Caco-2 (cell line): ENCODE measurements around the gene CTNNB1. TPM values are rescaled to one million over a fixed set of nuclear protein-coding genes. Genes with fewer than 3 reads are reported as not detected.
A peak's percentile ranks its signal among the peaks of the same experiment; 100 is the strongest.

Experiments used
- BruUV-seq: library from RNA; stranded (reverse); fragments of 400-500 nt; replicated peaks from 2 replicates; lab custom pipeline; 2021; lab: Mats Ljungman, UMichigan
- CTCF ChIA-PET: fragments of 300-600 bp; sonication (Branson Sonifier 250); formaldehyde crosslinking; loops from one replicate; lab custom pipeline; 2022; ENCODE audit warnings: antibody characterized with exemption; lab: Charles Lee
- POLR2A ChIA-PET: fragments of 300-600 bp; sonication (Branson Sonifier 250); formaldehyde crosslinking; loops from one replicate; lab custom pipeline; 2022; ENCODE audit warnings: antibody characterized with exemption; lab: Charles Lee
- DNase-seq, 2 experiments: peaks; one replicate each; pipeline versions ENCODE4 v3.0.0 to v3.0.0-alpha.2; 2020 to 2022
- H3K27me3 ChIP-seq: replicated peaks from 2 replicates; pipeline ENCODE4 v1.6.0; 2011; ENCODE audit warnings: low read length; ENCODE audit not compliant: control insufficient read depth, insufficient read depth
- H3K36me3 ChIP-seq: 2 replicates; pipeline ENCODE4 v1.5.1; 2011; ENCODE audit warnings: low read length; ENCODE audit not compliant: control insufficient read depth, insufficient read depth
- H3K4me1 ChIP-seq: fragments of 250-450 bp; sonication (Bioruptor Pico); 2 replicates; pipeline ENCODE4 v1.5.1; 2020; ENCODE audit warnings: mild to moderate bottlenecking
- H3K4me3 ChIP-seq: 2 replicates; pipeline ENCODE4 v1.5.1; 2011; ENCODE audit warnings: low read depth, mild to moderate bottlenecking, control low read depth, low read length
- H3K9me3 ChIP-seq: fragments of 250-450 bp; sonication (Bioruptor Pico); 2 replicates; pipeline ENCODE4 v1.5.1; 2020; ENCODE audit warnings: mild to moderate bottlenecking, moderate library complexity
- H3K27ac Mint-ChIP-seq: one replicate; pipeline ENCODE4 v1.8.0; 2022; ENCODE audit warnings: mixed read lengths; ENCODE audit not compliant: unreplicated experiment
- H3K27me3 Mint-ChIP-seq: one replicate; pipeline ENCODE4 v1.8.0; 2022; ENCODE audit warnings: mixed read lengths; ENCODE audit not compliant: insufficient read depth, unreplicated experiment
- H3K36me3 Mint-ChIP-seq: one replicate; pipeline ENCODE4 v1.8.0; 2022; ENCODE audit warnings: mild to moderate bottlenecking, mixed read lengths; ENCODE audit not compliant: insufficient read depth, unreplicated experiment
- H3K4me1 Mint-ChIP-seq: one replicate; pipeline ENCODE4 v1.8.0; 2022; ENCODE audit warnings: low read depth, mixed read lengths; ENCODE audit not compliant: unreplicated experiment
- H3K4me3 Mint-ChIP-seq: one replicate; pipeline ENCODE4 v1.8.0; 2022; ENCODE audit warnings: mild to moderate bottlenecking, moderate library complexity, mixed read lengths; ENCODE audit not compliant: unreplicated experiment
- H3K9me3 Mint-ChIP-seq: one replicate; pipeline ENCODE4 v1.8.0; 2022; ENCODE audit warnings: mixed read lengths; ENCODE audit not compliant: unreplicated experiment
- CTCF ChIP-seq, 2 experiments: fragments of 200-600 bp in 1 of 2; IDR thresholded peaks; 1 replicate in 1 of 2; 2 replicates in 1 of 2; pipeline versions ENCODE4 v1.5.1 to v1.8.0; 2011 to 2022; ENCODE audit warnings: antibody characterized with exemption in 1 of 2, control low read depth in 1 of 2, inconsistent platforms in 1 of 2, low read depth in 1 of 2, low read length in 1 of 2, mild to moderate bottlenecking in 1 of 2, moderate library complexity in 1 of 2; ENCODE audit not compliant: insufficient read depth in 1 of 2, severe bottlenecking in 1 of 2, unreplicated experiment in 1 of 2
- intact Hi-C: fragments of 100-400 bp; cut with micrococcal nuclease; formaldehyde crosslinking; loops from one replicate; pipeline ENCODE4 v1.10.0; 2022; ENCODE audit not compliant: unreplicated experiment
- total RNA-seq: library from RNA; stranded (reverse); gene quantifications from 2 replicates; pipeline ENCODE4 v1.2.3, GENCODE V29; 2022

The CTNNB1 gene
- total RNA-seq, 1 experiment from 2014 or later: 206 TPM

DNA sequence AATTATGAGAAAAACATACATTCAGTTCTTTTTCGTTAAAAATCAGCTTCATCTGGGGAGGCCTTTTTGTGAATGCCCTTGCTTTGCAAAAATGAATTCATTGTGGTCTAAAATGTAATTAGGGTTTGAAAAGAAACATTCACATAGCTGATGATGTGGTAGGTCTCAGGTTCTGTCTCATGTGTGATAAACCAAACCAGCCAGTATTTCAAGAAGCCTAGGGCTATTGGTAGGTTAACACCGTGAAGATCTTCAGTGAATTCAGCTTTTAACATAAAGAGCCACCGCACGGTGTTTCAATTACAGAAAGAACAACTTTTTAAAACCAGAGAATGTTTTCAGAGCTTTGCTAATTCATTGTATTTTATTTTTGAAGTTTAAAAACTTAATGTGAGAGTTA, 41.9 kb downstream of the CTNNB1 start:
- Mint-ChIP-seq H3K27ac (no peak overlapping the region), H3K27me3 (no peaks in the 10 kb centered on the region), H3K4me1 (peaks cover 5% of the 10 kb centered on the region), H3K36me3 (peaks cover 91% of the 10 kb centered on the region), H3K4me3 (no peak overlapping the region), H3K9me3 (no peaks in the 10 kb centered on the region)
- H3K4me1 ChIP-seq: no peaks in the 10 kb centered on the region
- H3K4me3 ChIP-seq: no peak overlapping the region
- peaks cover 3% of the 10 kb centered on the region; the same call in 1 of the 2 replicates for H3K36me3 ChIP-seq
- BruUV-seq: no TSS peak
- no peak for TF ChIP-seq CTCF (IDR thresholded peaks at IDR 0.05; ENCODE audit: insufficient read depth in 1 of 2, low read depth in 1 of 2, low read length in 1 of 2, severe bottlenecking in 1 of 2, unreplicated experiment in 1 of 2)
- no peaks in the 10 kb centered on the region for H3K9me3 ChIP-seq
- POLR2A ChIA-PET: no interaction called here
- H3K27me3 ChIP-seq: no peaks in the 10 kb centered on the region
- no peak for DNase-seq
- intact Hi-C loops: no loop called here
- CTCF ChIA-PET: no interaction called here

DNA sequence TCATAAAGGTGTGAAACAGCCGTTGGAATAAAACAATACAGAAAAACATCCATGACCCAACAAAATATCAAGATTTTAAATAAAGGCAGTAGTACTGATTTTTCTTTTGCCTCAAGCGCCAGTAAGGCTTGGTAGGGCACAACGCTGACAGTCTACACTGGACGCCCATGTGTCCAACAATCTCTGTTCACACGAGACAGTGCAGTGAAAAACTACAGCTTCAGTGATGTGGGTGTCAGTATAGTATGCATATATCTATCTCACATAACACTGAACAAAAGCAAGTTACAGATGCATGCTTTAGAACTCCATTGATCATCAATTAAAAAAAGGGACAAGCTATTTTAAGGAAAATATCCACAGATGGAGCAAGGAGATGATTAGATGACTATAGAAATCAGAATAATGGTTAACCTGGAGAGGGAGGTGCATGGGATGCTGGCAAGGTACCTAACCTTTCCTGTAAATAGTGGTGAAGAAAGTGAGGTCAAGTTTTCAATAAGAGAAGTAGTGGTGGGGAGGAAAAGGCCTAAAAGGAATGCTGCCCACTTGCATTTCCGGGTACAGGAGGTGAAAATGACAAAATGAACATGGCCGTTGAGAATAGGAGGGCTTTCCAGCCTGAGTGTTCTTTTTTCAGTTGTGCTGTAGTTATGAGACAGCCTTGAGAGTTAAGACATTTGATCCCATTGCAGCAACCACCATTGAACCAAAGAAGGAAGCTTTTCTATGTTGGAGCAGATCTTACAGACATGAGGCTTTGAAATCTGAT, 42.7 kb downstream of the CTNNB1 start:
- Mint-ChIP-seq H3K4me1 (peaks cover 5% of the 10 kb centered on the region), H3K9me3 (no peaks in the 10 kb centered on the region), H3K36me3 (peaks cover 83% of the 10 kb centered on the region), H3K27ac (no peak overlapping the region), H3K27me3 (no peaks in the 10 kb centered on the region), H3K4me3 (no peak overlapping the region)
- intact Hi-C loops: no loop called here
- DNase-seq: no peak
- BruUV-seq: no TSS peak
- TF ChIP-seq CTCF (IDR thresholded peaks at IDR 0.05; ENCODE audit: insufficient read depth in 1 of 2, low read depth in 1 of 2, low read length in 1 of 2, severe bottlenecking in 1 of 2, unreplicated experiment in 1 of 2): no peak
- CTCF ChIA-PET: no interaction called here
- Histone ChIP-seq H3K4me3 (no peak overlapping the region), H3K4me1 (no peaks in the 10 kb centered on the region), H3K9me3 (no peaks in the 10 kb centered on the region), H3K27me3 (no peaks in the 10 kb centered on the region), H3K36me3 (peaks cover 3% of the 10 kb centered on the region; the same call in 1 of the 2 replicates)
- POLR2A ChIA-PET: no interaction called here

DNA sequence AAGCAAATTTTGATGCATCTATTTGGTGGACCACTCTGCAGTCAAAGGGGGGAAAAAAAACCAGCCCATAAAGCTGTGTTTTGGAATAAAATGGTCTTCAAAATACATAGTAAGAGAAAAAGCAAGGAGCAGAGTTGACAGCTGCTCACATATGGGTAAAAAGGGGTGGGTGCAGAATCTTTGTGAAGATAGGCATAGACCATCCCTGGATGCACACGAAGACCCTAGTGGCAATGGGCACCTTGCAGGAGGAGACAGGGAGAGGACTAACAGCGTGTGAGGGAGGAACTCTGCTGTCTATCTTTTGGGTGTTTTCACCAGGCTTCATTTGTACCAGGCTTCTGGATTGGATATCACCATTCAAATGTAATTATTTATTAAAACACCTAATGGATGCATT, 43.9 kb downstream of the CTNNB1 start:
- no peak for DNase-seq
- peak overlapping the region; percentile 67 for H3K27ac Mint-ChIP-seq
- Histone ChIP-seq H3K9me3 (no peaks in the 10 kb centered on the region), H3K27me3 (no peaks in the 10 kb centered on the region), H3K36me3 (peaks cover 2% of the 10 kb centered on the region; the same call in 1 of the 2 replicates), H3K4me1 (peaks cover 6% of the 10 kb centered on the region; the same call in 1 of the 2 replicates), H3K4me3 (no peak overlapping the region)
- intact Hi-C loops: no loop called here
- no TSS peak for BruUV-seq
- H3K27me3 Mint-ChIP-seq: no peaks in the 10 kb centered on the region
- no peak overlapping the region for H3K4me3 Mint-ChIP-seq
- no peak for TF ChIP-seq CTCF (IDR thresholded peaks at IDR 0.05; ENCODE audit: insufficient read depth in 1 of 2, low read depth in 1 of 2, low read length in 1 of 2, severe bottlenecking in 1 of 2, unreplicated experiment in 1 of 2)
- CTCF ChIA-PET: no interaction called here
- H3K36me3 Mint-ChIP-seq: peaks cover 71% of the 10 kb centered on the region
- peaks cover 5% of the 10 kb centered on the region for H3K4me1 Mint-ChIP-seq
- POLR2A ChIA-PET: no interaction called here
- H3K9me3 Mint-ChIP-seq: no peaks in the 10 kb centered on the region
